DOHH2 (cell line): ENCODE results near the gene DNAH1.

Experiments used
- H3F3A ChIP-seq: fragments of 200-600 bp; sonication (generic), shearing (Covaris generic); 2 replicates; pipeline ENCODE4 v1.6.0; 2016; ENCODE audit warnings: antibody characterized with exemption, mild to moderate bottlenecking; ENCODE audit not compliant: control insufficient read depth, insufficient read depth
- H3K27ac ChIP-seq: fragments of 200-600 bp; sonication (generic); 2 replicates; pipeline ENCODE4 v1.5.1; 2014; ENCODE audit warnings: low read depth, mild to moderate bottlenecking, low read length, moderate library complexity
- H3K27me3 ChIP-seq: fragments of 200-600 bp; sonication (generic); 2 replicates; pipeline ENCODE4 v1.6.1; 2014; ENCODE audit warnings: mild to moderate bottlenecking, low read length, mixed read lengths; ENCODE audit not compliant: control insufficient read depth
- H3K36me3 ChIP-seq: fragments of 200-600 bp; sonication (generic); 2 replicates; pipeline ENCODE4 v1.6.1; 2014; ENCODE audit warnings: mild to moderate bottlenecking, low read length, moderate library complexity, mixed read lengths; ENCODE audit not compliant: control insufficient read depth
- H3K4me1 ChIP-seq: fragments of 200-600 bp; sonication (generic); 2 replicates; pipeline ENCODE4 v1.6.1; 2014; ENCODE audit warnings: mild to moderate bottlenecking, low read length, mixed read lengths; ENCODE audit not compliant: control insufficient read depth
- H3K4me2 ChIP-seq: fragments of 200-600 bp; sonication (generic); 2 replicates; pipeline ENCODE4 v1.6.0; 2014; ENCODE audit warnings: mild to moderate bottlenecking, low read length, moderate library complexity
- H3K4me3 ChIP-seq: fragments of 200-600 bp; sonication (generic); 2 replicates; pipeline ENCODE4 v1.5.1; 2014; ENCODE audit warnings: mild to moderate bottlenecking, low read length, mixed read lengths
- H3K79me2 ChIP-seq: fragments of 200-600 bp; sonication (generic); 2 replicates; pipeline ENCODE4 v1.6.1; 2014; ENCODE audit warnings: mild to moderate bottlenecking, low read length, mixed read lengths; ENCODE audit not compliant: control insufficient read depth
- H3K9me2 ChIP-seq: fragments of 200-600 bp; sonication (generic); replicated peaks from 2 replicates; pipeline ENCODE4 v1.6.1; 2014; ENCODE audit warnings: mild to moderate bottlenecking, low read length, mixed read lengths; ENCODE audit not compliant: control insufficient read depth
- H3K9me3 ChIP-seq: fragments of 200-600 bp; sonication (generic); 2 replicates; pipeline ENCODE4 v1.6.1; 2014; ENCODE audit warnings: antibody characterized with exemption, low read length, mixed read lengths; ENCODE audit not compliant: control insufficient read depth, insufficient read depth
- H4K20me1 ChIP-seq: fragments of 200-600 bp; sonication (generic); 2 replicates; pipeline ENCODE4 v1.6.0; 2014; ENCODE audit warnings: low read depth, mild to moderate bottlenecking, antibody characterized with exemption, low read length, moderate library complexity; ENCODE audit not compliant: control insufficient read depth, insufficient read depth
- EZH2phosphoT487 ChIP-seq: fragments of 200-600 bp; sonication (generic); IDR thresholded peaks from 2 replicates; pipeline ENCODE4 v1.6.1; 2017; ENCODE audit warnings: borderline replicate concordance, mild to moderate bottlenecking, antibody characterized with exemption, low read length, moderate library complexity, mixed read lengths
- TF ChIP-seq, protein P1 (sequence below): fragments of 200-600 bp; sonication (generic); IDR thresholded peaks from one replicate; pipeline ENCODE4 v1.5.1; 2014; ENCODE audit warnings: antibody characterized with exemption, mild to moderate bottlenecking, low read depth, low read length; ENCODE audit not compliant: poor library complexity, severe bottlenecking

The DNAH1 gene

DNA sequence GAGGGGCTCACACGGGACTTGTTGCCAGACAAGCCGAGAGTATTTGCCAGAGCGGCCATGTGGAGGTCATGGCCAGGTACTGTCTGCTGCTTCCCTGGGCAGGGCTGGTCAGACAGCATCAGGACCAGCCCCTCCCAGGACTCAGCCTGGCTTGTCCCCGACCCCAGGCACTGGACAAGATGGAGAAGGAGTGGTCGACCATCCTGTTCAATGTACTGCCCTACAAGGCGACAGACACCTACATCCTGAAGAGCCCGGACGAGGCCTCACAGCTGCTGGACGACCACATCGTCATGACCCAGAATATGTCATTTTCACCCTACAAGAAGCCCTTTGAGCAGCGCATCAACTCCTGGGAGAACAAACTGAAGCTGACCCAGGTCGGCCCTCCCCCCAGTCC lies 38.6 kb downstream of the DNAH1 start:
- no peaks in the 10 kb centered on the region for H3F3A ChIP-seq
- H3K4me3 ChIP-seq = no peak overlapping the region
- H3K4me1 ChIP-seq = peaks cover 5% of the 10 kb centered on the region
- H3K27ac ChIP-seq = no peak overlapping the region
- H3K79me2 ChIP-seq = no peaks in the 10 kb centered on the region
- no peak overlapping the region for H3K4me2 ChIP-seq
- H3K9me2 ChIP-seq = no peaks in the 10 kb centered on the region
- no peaks in the 10 kb centered on the region for H3K36me3 ChIP-seq
- no peaks in the 10 kb centered on the region for H3K27me3 ChIP-seq
- H3K9me3 ChIP-seq = no peaks in the 10 kb centered on the region
- no peak for TF ChIP-seq EZH2phosphoT487
- TF ChIP-seq, protein P1, sequence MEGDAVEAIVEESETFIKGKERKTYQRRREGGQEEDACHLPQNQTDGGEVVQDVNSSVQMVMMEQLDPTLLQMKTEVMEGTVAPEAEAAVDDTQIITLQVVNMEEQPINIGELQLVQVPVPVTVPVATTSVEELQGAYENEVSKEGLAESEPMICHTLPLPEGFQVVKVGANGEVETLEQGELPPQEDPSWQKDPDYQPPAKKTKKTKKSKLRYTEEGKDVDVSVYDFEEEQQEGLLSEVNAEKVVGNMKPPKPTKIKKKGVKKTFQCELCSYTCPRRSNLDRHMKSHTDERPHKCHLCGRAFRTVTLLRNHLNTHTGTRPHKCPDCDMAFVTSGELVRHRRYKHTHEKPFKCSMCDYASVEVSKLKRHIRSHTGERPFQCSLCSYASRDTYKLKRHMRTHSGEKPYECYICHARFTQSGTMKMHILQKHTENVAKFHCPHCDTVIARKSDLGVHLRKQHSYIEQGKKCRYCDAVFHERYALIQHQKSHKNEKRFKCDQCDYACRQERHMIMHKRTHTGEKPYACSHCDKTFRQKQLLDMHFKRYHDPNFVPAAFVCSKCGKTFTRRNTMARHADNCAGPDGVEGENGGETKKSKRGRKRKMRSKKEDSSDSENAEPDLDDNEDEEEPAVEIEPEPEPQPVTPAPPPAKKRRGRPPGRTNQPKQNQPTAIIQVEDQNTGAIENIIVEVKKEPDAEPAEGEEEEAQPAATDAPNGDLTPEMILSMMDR = no peak
- H4K20me1 ChIP-seq = no peaks in the 10 kb centered on the region

DNA sequence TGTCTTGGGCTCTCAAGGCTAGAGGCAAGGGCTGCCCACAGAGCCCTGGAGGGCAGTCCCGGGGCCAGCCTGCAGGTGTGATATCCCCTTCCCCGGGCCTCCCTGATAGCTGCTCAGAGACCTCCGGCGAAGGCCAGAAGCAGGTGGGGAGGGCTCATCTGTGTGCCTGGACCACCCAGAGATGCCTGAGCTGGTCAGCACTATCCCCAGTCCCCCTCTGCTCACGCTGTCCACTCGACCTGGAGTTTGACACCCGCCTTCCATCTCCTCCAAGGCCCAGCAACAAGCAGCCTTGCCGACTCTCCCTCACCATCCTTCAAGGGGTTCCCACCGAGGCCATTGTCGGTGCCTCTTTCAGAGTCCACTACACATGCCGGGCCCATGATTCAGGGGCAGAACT lies 39.4 kb downstream of the DNAH1 start:
- H3K27ac ChIP-seq = no peak overlapping the region
- H3K4me2 ChIP-seq = no peak overlapping the region
- H3K9me2 ChIP-seq = no peaks in the 10 kb centered on the region
- H3K36me3 ChIP-seq = no peaks in the 10 kb centered on the region
- no peaks in the 10 kb centered on the region for H3F3A ChIP-seq
- no peaks in the 10 kb centered on the region for H3K27me3 ChIP-seq
- TF ChIP-seq, protein P1 = no peak
- no peak for TF ChIP-seq EZH2phosphoT487
- H3K4me1 ChIP-seq = peaks cover 1% of the 10 kb centered on the region
- H3K9me3 ChIP-seq = no peaks in the 10 kb centered on the region
- H4K20me1 ChIP-seq = no peaks in the 10 kb centered on the region
- no peak overlapping the region for H3K4me3 ChIP-seq
- H3K79me2 ChIP-seq = no peaks in the 10 kb centered on the region

DNA sequence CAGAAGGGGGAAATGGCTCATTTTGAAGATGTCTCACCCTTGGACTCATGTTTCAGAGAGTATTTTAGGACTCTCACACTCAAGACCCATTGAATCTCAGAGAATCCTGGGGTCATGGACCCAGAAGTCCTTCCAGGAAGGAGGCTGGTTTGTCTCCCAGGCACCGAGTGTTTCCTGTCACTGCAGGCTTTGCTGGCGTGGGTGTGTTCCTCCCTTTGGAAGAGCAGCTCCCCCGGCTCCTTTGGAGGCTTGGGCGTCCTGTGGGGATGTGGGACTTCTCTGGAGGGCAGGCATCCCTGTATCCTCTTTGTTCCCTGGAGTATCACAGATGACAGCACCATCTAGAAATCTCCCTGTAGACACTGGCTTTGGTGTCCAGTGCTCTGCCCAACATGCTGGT lies 40.0 kb downstream of the DNAH1 start:
- no peaks in the 10 kb centered on the region for H3K27me3 ChIP-seq
- TF ChIP-seq, protein P1 = no peak
- TF ChIP-seq EZH2phosphoT487 = no peak
- H3K4me3 ChIP-seq = no peak overlapping the region
- no peaks in the 10 kb centered on the region for H3F3A ChIP-seq
- H3K36me3 ChIP-seq = no peaks in the 10 kb centered on the region
- H3K9me3 ChIP-seq = no peaks in the 10 kb centered on the region
- H3K4me2 ChIP-seq = no peak overlapping the region
- no peaks in the 10 kb centered on the region for H3K9me2 ChIP-seq
- no peaks in the 10 kb centered on the region for H3K79me2 ChIP-seq
- no peak overlapping the region for H3K27ac ChIP-seq
- H3K4me1 ChIP-seq = no peaks in the 10 kb centered on the region
- no peaks in the 10 kb centered on the region for H4K20me1 ChIP-seq
